Endothelial cell of umbilical vein (primary cell): ENCODE data around the gene C6orf163. TPM values are rescaled to one million over a fixed set of nuclear protein-coding genes. Genes with fewer than 3 reads are reported as not detected.
A peak's percentile ranks its signal among the peaks of the same experiment; 100 is the strongest.

Experiments
- BruUV-seq: library from RNA; stranded (reverse); fragments of 400-500 nt; replicated peaks from 2 replicates; lab custom pipeline; 2021; lab: Mats Ljungman, UMichigan
- CTCF ChIA-PET: fragments of 300-600, 350-600 bp; sonication (Branson Sonifier 250); formaldehyde crosslinking; loops from one replicate; lab custom pipeline; 2021; ENCODE audit warnings: antibody characterized with exemption, inconsistent platforms; lab: Charles Lee
- POLR2A ChIA-PET: fragments of 300-600, 350-600 bp; sonication (Branson Sonifier 250); formaldehyde crosslinking; loops from one replicate; lab custom pipeline; 2021; ENCODE audit warnings: antibody characterized with exemption, inconsistent platforms; lab: Charles Lee
- DNase-seq: peaks from one replicate; pipeline ENCODE4 v3.0.0-alpha.2; 2011; ENCODE audit warnings: low read depth, low spot score
- FAIRE-seq: peaks from 2 replicates; lab custom pipeline; 2011; peaks lifted over from hg19 to GRCh38; lab: Jason Lieb, UNC
- H2AFZ ChIP-seq: 2 replicates; pipeline ENCODE4 v1.6.0; 2012; ENCODE audit warnings: low read depth, low read length, control low read depth, inconsistent platforms
- H3K27ac ChIP-seq: 2 replicates; pipeline ENCODE4 v1.5.1; 2011; ENCODE audit warnings: low read depth, mild to moderate bottlenecking, control low read depth, low read length, moderate library complexity; ENCODE audit not compliant: insufficient read depth
- H3K27me3 ChIP-seq, 2 experiments: 2 replicates each; pipeline versions ENCODE4 v1.6.0 to v1.6.1; 2011; ENCODE audit warnings: low read length in 2 of 2, mixed read lengths in 1 of 2; ENCODE audit not compliant: control insufficient read depth in 2 of 2, insufficient read depth in 2 of 2
- H3K36me3 ChIP-seq, 2 experiments: 2 replicates in 1 of 2; 3 replicates in 1 of 2; pipeline ENCODE4 v1.5.1; 2011; ENCODE audit warnings: low read length in 2 of 2, mild to moderate bottlenecking in 1 of 2, moderate library complexity in 1 of 2; ENCODE audit not compliant: control insufficient read depth in 2 of 2, insufficient read depth in 2 of 2; ENCODE audit errors: extremely low read depth in 1 of 2
- H3K4me1 ChIP-seq: 3 replicates; pipeline ENCODE4 v1.5.1; 2011; ENCODE audit warnings: mild to moderate bottlenecking, low read length; ENCODE audit not compliant: control insufficient read depth, insufficient read depth; ENCODE audit errors: extremely low read depth
- H3K4me2 ChIP-seq: 2 replicates; pipeline ENCODE4 v1.6.1; 2011; ENCODE audit warnings: low read length, control low read depth, mixed read lengths; ENCODE audit not compliant: insufficient read depth
- H3K4me3 ChIP-seq, 3 experiments: fragments of 200-600 bp in 1 of 3; sonication (generic), shearing (Covaris generic) in 1 of 3; replicated peaks in 1 of 3; 2 replicates each; pipeline ENCODE4 v1.5.1; 2011 to 2016; ENCODE audit warnings: control low read depth in 3 of 3, low read length in 3 of 3, mild to moderate bottlenecking in 2 of 3, inconsistent platforms in 1 of 3, low read depth in 1 of 3, moderate library complexity in 1 of 3; ENCODE audit not compliant: insufficient read depth in 1 of 3
- H3K79me2 ChIP-seq: 2 replicates; pipeline ENCODE4 v1.6.0; 2012; ENCODE audit warnings: low read length, inconsistent platforms; ENCODE audit not compliant: control insufficient read depth, insufficient read depth
- H3K9ac ChIP-seq: replicated peaks from 2 replicates; pipeline ENCODE3; 2011; ENCODE audit warnings: low read length, control low read depth; ENCODE audit not compliant: insufficient read depth; ENCODE audit errors: extremely low read depth
- H3K9me1 ChIP-seq: replicated peaks from 3 replicates; pipeline ENCODE4 v1.6.0; 2011; ENCODE audit warnings: mild to moderate bottlenecking, low read length; ENCODE audit not compliant: control insufficient read depth, insufficient read depth; ENCODE audit errors: extremely low read depth
- H3K9me3 ChIP-seq: replicated peaks from 2 replicates; pipeline ENCODE4 v1.5.1; 2012; ENCODE audit warnings: low read length, inconsistent platforms; ENCODE audit not compliant: control insufficient read depth, insufficient read depth
- H4K20me1 ChIP-seq: replicated peaks from 2 replicates; pipeline ENCODE3; 2011; ENCODE audit warnings: mild to moderate bottlenecking, low read length; ENCODE audit not compliant: control insufficient read depth, insufficient read depth; ENCODE audit errors: extremely low read depth
- EZH2 ChIP-seq: IDR thresholded peaks from 2 replicates; pipeline ENCODE4 v1.6.1; 2012; ENCODE audit warnings: borderline replicate concordance, low read depth, mild to moderate bottlenecking, moderate library complexity, low read length, inconsistent platforms; ENCODE audit not compliant: severe bottlenecking
- FOS ChIP-seq: IDR thresholded peaks from 2 replicates; pipeline ENCODE4 v1.6.1; 2011; ENCODE audit warnings: mild to moderate bottlenecking, low read length, moderate library complexity, borderline replicate concordance; ENCODE audit not compliant: insufficient read depth
- GATA2 ChIP-seq: IDR thresholded peaks from 2 replicates; pipeline ENCODE4 v1.7.0; 2011; ENCODE audit warnings: low read depth, mild to moderate bottlenecking, moderate library complexity, mixed read lengths, low read length; ENCODE audit not compliant: insufficient read length, insufficient read depth
- JUN ChIP-seq: IDR thresholded peaks from 2 replicates; pipeline ENCODE4 v1.6.1; 2011; ENCODE audit warnings: borderline replicate concordance, low read depth; ENCODE audit not compliant: insufficient read length, insufficient read depth
- MYC ChIP-seq: IDR thresholded peaks from one replicate; pipeline ENCODE4 v1.6.1; 2011; ENCODE audit warnings: mild to moderate bottlenecking, low read depth, low read length
- POLR2A ChIP-seq: IDR thresholded peaks from 2 replicates; pipeline ENCODE4 v1.6.1; 2012; ENCODE audit warnings: low read depth, mild to moderate bottlenecking, control low read depth, low read length
- POLR2AphosphoS5 ChIP-seq: IDR thresholded peaks from 2 replicates; pipeline ENCODE4 v1.6.1; 2012; ENCODE audit warnings: low read depth, mild to moderate bottlenecking, control low read depth, low read length, moderate library complexity; ENCODE audit not compliant: insufficient read depth
- dilution Hi-C: fragments of 300-500 bp; cut with MboI; formaldehyde crosslinking; loops from one replicate; pipeline ENCODE4 v1.15.0; 2019; ENCODE audit warnings: low sequenced_read_pairs; ENCODE audit not compliant: extremely low pct_ligation_motif_present
- intact Hi-C: fragments of 100-400 bp; cut with micrococcal nuclease; formaldehyde crosslinking; loops from one replicate; pipeline ENCODE4 v1.10.0; 2022
- polyA plus RNA-seq, 4 experiments: library from polyadenylated mRNA; depleted of rRNA in 3 of 4; stranded (reverse) in 3 of 4; unstranded in 1 of 4; fragments of >200 nt; gene quantifications; 2 replicates each; pipeline versions ENCODE4 v1.2.1 to v1.2.3, GENCODE V29; 2011 to 2012; ENCODE audit warnings: missing spikeins in 1 of 4
- total RNA-seq: library from RNA; stranded (reverse); gene quantifications from 2 replicates; pipeline ENCODE4 v1.2.3, GENCODE V29; 2021
- TF ChIP-seq, protein P1 (sequence below), 2 donors: IDR thresholded peaks; 1 replicate in 1 of 2; 2 replicates in 1 of 2; pipeline ENCODE4 v1.5.1; 2011; ENCODE audit warnings: low read length in 2 of 2, mild to moderate bottlenecking in 2 of 2, moderate library complexity in 2 of 2, control low read depth in 1 of 2, inconsistent platforms in 1 of 2, low read depth in 1 of 2; ENCODE audit not compliant: insufficient read depth in 1 of 2; ENCODE audit errors: extremely low read depth in 1 of 2
- TF ChIP-seq, protein P2 (sequence below): IDR thresholded peaks from 2 replicates; pipeline ENCODE4 v1.6.1; 2011; ENCODE audit not compliant: insufficient read depth, insufficient read length

Gene C6orf163
- total and polyA plus RNA-seq, 2 donors (not counting 3 experiments of a cell fraction or from before 2014, with no cell fraction given) = 0.29 to 2.5 TPM

DNA sequence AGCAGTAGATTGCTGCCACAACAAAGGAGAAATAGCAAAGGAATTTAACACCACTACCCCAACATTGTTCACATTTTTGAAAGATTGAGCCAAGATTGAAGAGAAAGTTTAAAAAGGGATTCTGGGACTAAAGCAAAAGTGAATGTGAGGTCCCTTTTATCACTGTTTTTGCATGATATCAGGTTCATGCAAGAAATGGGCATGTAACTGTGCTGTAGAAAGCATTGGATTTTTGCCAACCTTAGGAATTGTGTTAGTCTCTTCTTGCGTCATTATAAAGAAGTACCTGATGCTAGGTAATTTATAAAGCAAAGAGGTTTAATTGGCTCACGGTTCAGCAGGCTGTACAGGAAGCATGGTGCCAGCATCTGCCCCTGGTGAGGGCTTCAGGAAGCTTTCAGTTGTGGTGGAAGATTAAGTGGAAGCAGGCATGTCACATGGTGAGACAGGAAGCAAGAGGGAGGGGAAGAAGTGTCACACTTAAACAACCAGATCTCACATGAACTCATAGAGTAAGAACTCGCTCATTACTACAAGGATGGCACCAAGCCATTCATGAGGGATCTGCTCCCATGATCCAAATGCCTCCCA lies 10.9 kb upstream of the C6orf163 start:
- CTCF ChIA-PET = no interaction called here
- no peak overlapping the region for H2AFZ ChIP-seq
- H3K4me3 ChIP-seq = no peak overlapping the region
- FAIRE-seq (peak; percentile 8), DNase-seq (no peak)
- no peak overlapping the region for H3K9ac ChIP-seq
- TF ChIP-seq FOS (no peak), JUN (no peak), POLR2AphosphoS5 (no peak), EZH2 (no peak), MYC (no peak), POLR2A (no peak), GATA2 (no peak)
- TF ChIP-seq, protein P1, sequence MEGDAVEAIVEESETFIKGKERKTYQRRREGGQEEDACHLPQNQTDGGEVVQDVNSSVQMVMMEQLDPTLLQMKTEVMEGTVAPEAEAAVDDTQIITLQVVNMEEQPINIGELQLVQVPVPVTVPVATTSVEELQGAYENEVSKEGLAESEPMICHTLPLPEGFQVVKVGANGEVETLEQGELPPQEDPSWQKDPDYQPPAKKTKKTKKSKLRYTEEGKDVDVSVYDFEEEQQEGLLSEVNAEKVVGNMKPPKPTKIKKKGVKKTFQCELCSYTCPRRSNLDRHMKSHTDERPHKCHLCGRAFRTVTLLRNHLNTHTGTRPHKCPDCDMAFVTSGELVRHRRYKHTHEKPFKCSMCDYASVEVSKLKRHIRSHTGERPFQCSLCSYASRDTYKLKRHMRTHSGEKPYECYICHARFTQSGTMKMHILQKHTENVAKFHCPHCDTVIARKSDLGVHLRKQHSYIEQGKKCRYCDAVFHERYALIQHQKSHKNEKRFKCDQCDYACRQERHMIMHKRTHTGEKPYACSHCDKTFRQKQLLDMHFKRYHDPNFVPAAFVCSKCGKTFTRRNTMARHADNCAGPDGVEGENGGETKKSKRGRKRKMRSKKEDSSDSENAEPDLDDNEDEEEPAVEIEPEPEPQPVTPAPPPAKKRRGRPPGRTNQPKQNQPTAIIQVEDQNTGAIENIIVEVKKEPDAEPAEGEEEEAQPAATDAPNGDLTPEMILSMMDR (IDR thresholded peaks at IDR 0.05; ENCODE audit: extremely low read depth in 1 of 2, insufficient read depth in 1 of 2, low read depth in 1 of 2, low read length in 2 of 2) = no peak
- TF ChIP-seq, protein P2, sequence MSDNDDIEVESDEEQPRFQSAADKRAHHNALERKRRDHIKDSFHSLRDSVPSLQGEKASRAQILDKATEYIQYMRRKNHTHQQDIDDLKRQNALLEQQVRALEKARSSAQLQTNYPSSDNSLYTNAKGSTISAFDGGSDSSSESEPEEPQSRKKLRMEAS = no peak
- no peaks in the 10 kb centered on the region for H3K9me1 ChIP-seq
- H3K79me2 ChIP-seq = no peaks in the 10 kb centered on the region
- H3K36me3 ChIP-seq = no peaks in the 10 kb centered on the region
- no peak overlapping the region for H3K27ac ChIP-seq
- BruUV-seq = no TSS peak
- POLR2A ChIA-PET = no interaction called here
- no peak overlapping the region for H3K4me2 ChIP-seq
- H4K20me1 ChIP-seq = no peaks in the 10 kb centered on the region
- intact Hi-C loops = no loop called here
- no peaks in the 10 kb centered on the region for H3K9me3 ChIP-seq
- no peaks in the 10 kb centered on the region for H3K4me1 ChIP-seq
- dilution Hi-C loops = no loop called here
- no peaks in the 10 kb centered on the region for H3K27me3 ChIP-seq
